NCI-H748 treated with DMSO at 0.1 percent for 48 hours (cell line): Measurements from ENCODE around the gene SLC66A2.

Source experiments
- DNase-seq: peaks from one replicate; lab custom pipeline; 2025; lab: John Stamatoyannopoulos, UW

SLC66A2 gene

GRCh38 chr18:79937103-79937860 lies 14.2 kb downstream of the SLC66A2 start:
- DNase-seq, result no peak

DNA sequence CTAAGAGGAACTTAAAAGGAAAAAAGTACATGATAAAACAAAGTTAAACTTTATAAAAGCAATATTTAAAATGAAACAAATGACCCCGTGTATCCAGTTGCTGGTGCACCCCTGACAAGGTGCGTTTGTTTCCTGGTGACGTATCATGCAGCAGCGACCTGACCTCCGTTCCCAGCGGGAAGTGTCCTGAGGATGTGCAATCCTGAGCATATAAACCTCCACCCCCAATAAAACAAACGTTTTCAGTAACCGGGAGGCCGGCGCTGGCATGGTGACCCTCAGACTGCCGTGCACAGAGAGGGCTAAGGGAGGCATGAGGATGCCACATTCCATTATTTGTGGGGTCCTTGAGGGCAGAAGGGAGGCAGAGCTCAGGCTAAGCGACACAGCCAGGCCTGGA lies 14.8 kb downstream of the SLC66A2 start:
- DNase-seq, result no peak

- no peak for DNase-seq
Measured at GRCh38 chr18:79935925-79936324, 15.5 kb downstream of the SLC66A2 start.

DNA sequence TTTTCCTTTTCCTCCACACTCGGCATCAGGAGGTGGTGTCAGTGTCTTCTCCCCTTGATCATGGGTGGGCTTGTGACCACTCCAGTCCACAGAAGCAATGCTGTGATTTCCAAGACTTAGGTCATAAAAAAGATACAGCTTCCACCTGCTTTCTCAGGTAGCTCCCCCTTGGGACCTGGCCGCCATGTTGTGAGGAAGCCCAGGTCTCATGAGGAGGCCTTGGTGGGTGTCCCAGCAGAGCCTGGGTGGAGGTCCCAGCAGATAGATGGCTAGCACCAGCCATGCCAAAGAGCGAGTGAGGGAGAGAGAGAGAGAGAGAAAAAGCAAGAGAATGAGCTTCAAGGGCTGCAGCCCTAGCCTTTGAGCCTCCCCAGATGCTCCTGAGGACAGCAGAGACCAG lies 16.0 kb downstream of the SLC66A2 start:
- no peak for DNase-seq

DNA sequence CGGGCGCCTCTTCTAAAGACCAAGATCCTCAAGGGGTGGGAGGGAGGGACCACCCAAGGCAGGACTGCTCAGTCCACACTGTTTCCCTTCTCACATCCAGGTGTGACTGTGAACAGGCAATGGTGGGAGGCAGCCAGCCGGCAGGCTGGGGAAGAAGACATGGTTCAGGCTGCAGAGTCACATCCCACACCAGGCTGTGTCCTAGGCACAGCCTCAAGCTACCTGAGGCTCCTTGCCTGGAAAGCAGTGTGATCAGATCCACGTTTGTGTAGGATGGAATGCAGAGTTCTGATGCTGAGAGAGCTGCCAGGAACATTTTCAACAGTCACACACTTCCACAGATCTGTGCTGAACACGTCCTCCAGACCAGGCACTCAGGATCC lies 16.4 kb downstream of the SLC66A2 start:
- DNase-seq, result no peak

GRCh38 chr18:79934311-79935097 lies 16.9 kb downstream of the SLC66A2 start:
- no peak for DNase-seq

DNA sequence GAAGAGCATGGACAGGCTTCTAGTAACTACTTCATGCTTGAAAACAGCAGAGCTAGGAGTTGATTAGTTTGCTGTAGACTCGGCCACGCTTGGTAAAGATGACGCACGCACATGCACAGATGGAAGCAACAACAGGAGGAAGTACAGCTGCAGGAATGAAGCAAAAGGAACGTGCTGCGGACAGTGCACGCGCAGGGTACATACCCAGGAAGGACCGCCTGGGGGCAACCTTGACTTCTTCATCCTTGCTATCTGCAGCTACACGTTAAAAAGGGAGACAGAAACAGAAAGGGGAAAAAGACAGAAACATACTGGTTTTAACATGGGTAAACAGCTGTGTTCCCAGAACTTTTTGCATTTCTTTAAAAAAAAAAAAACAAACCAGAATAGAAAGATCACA lies 17.7 kb downstream of the SLC66A2 start:
- DNase-seq, result no peak

- no peak for DNase-seq
Measured at GRCh38 chr18:79932907-79933306, 18.5 kb downstream of the SLC66A2 start.

DNA sequence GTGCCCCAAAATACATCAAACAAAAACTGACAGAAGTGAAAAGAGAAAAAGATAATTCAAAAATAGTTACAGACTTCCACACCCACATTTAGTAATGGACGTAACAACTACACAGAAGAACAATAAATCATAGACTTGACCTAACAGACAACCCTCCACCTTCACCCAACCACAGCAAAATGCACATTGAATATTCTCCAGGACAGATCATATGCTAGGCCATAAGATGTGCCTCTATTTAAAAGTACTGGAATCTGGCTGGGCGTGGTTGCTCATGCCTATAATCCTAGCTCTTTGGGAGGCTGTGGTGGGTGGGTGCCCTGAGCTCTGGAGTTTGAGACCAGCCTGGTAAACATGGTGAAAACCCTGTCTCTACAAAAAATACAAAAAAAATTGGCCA lies 20.0 kb downstream of the SLC66A2 start:
- no peak for DNase-seq

- DNase-seq, result no peak
Measured at GRCh38 chr18:79930020-79930642, 21.3 kb downstream of the SLC66A2 start.

DNA sequence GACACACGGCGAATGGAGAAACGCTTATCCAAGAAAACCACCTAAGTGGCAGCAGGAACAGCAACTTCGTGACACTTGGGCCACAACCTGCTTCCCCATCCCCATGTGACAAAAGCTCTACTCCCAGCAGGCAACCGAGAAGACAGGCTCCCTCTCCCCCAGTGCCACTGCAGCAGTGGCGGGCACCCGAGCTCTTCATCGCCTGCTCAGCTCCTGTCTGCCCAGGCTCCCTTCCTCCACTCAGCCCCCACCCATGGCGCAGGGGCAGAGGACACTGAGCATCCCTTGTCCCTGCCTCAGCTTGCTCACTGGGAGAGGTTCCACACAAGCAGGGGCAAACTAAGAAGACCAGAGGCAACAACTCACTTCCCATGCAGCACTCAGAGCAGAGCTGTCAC lies 22.9 kb downstream of the SLC66A2 start:
- no peak for DNase-seq

- no peak for DNase-seq
Measured at GRCh38 chr18:79927607-79928562, 23.6 kb downstream of the SLC66A2 start.

GRCh38 chr18:79926715-79927606 lies 24.5 kb downstream of the SLC66A2 start:
- no peak for DNase-seq

DNA sequence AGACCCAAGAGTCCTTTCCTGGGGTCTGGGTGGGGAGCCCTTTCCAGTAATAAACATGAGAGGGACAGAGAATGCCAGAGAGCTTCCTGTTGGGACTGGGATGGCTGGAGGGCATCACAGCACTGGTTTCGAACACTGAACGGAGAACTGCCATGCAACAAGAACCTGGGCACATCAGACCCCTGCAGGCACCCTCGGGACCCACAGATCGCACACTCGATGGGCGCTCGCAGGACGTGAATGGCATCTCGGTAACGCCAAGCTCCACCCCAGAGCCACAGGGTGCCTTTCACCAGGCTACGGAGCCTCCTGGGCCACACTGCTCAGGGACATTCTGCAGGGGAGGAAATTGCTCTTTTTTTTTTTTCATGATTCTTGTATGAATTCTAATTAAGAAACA lies 25.1 kb downstream of the SLC66A2 start:
- DNase-seq, result no peak

DNA sequence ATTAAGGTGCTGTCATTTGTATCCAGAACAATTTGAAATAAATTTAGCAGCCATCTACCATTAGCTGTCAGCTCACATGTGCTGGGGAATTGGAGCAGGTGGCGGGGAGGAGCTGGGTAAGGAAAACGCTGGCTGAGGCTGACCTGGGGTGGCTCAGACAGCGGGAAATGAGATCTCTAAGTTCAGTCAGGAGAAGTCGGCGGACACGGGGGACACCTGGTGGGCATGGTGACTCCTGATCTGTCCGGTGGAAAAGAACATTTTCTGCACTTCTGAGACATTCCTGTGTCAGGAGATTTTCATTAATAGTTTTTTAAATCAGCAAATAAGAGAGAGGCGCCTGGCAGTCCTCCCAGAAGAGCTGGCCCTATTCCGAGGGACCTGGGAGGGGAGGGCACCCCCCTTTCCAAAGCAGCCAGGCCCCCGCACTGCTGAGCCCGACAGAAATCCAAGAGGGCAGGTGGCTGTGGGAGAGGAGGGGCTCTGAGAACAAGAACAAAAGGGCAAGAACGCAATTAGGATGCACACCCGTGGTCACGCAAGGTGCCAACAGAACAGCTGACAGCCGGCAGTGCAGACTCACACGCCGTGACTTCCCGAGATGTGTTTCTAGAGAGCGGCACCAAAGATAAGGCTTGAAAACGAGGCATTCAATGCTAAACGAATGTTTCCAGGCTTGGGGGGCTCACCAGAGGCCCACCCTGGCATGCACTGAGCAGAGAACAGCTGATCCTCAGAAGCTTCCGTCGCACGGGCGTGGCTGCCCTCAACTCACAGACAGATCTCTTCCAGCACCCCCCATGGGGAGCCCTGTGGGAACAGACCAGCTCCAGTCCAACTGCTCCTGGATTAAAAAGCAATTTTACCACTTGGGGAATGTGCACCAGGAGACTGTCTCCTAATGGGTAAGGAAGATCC lies 26.4 kb downstream of the SLC66A2 start:
- DNase-seq, result no peak

- DNase-seq, result no peak
Measured at GRCh38 chr18:79923896-79924585, 27.4 kb downstream of the SLC66A2 start.

DNA sequence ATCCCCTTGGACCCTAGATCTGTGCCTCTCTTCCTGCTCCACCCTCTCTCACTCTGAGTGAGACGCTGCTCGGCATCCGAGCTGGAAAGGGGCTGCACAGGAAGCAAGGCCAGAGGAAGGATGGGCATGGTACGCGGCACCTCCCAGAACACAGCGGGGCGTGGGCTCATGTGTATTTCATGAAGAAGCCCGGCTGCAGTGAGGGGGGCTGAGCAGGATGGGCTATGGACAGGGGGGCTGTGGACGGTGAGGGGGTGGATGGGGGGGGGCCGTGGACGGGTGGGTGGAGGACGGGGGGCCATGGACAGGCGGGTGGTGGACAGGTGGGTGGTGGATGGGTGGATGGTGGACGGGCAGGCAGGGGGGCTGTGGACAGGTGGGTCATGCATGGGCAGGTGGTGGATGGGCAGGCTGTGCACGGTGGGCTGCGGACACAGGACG lies 28.5 kb downstream of the SLC66A2 start:
- no peak for DNase-seq

DNA sequence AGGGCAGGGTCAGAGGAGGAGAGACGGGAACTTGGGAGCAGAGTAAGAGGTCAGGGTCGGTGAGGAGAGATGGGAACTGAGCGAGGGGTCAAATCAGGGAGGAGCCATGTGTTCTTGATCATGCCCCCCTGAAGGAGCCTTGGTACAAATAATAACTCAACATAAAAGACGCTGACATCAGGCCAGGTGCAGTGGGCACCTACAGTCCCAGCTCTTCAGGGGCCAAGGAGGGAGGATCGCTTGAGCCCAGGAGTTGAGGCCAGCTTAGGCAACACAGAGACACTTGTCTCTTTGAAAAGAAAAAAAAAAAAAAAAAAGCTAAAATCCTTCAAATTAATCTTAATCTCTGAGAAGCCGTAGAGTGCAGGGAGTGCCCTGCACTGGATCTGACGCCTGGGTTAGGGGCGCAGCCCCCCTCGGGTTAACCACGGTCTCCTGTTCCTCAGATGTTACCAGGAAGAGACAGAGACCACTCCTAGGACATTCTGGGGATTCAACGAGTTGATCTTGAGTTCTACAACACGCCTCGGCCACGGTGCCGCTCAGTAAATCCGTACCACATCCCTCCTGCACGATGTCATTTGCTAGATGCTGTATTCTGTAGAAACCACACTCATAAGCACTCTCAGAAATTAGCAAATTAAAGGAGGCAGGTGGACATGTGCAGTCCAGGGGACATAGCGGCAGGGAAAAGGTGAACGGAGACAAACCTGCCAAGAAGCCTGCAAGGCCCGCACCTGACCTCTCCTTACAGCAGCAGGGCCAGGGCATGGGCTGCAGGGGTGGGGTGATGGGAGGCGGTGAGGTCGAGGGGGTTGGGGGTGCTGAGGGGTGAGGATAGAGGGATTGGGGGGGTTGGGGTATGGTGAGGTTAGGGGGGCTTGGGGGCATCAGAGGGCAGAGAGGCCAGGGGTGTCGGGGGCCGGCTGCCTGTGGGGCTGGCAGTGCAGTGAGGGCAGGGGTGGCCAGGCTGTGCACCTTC lies 29.2 kb downstream of the SLC66A2 start:
- no peak for DNase-seq
